GM21619 (cell line): ENCODE measurements around the gene HKDC1.
"Not testable (repeated sequence)": the region's sequence is repeated elsewhere in the genome, so short reads cannot be mapped to it uniquely, and the experiment has no call there.

Experiments used
- ATAC-seq: cut with Tn5 transposase; IDR thresholded peaks from one replicate; pipeline ENCODE4 v1.9.1; 2021; ENCODE audit not compliant: unreplicated experiment

The HKDC1 gene, protein sequence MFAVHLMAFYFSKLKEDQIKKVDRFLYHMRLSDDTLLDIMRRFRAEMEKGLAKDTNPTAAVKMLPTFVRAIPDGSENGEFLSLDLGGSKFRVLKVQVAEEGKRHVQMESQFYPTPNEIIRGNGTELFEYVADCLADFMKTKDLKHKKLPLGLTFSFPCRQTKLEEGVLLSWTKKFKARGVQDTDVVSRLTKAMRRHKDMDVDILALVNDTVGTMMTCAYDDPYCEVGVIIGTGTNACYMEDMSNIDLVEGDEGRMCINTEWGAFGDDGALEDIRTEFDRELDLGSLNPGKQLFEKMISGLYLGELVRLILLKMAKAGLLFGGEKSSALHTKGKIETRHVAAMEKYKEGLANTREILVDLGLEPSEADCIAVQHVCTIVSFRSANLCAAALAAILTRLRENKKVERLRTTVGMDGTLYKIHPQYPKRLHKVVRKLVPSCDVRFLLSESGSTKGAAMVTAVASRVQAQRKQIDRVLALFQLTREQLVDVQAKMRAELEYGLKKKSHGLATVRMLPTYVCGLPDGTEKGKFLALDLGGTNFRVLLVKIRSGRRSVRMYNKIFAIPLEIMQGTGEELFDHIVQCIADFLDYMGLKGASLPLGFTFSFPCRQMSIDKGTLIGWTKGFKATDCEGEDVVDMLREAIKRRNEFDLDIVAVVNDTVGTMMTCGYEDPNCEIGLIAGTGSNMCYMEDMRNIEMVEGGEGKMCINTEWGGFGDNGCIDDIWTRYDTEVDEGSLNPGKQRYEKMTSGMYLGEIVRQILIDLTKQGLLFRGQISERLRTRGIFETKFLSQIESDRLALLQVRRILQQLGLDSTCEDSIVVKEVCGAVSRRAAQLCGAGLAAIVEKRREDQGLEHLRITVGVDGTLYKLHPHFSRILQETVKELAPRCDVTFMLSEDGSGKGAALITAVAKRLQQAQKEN

DNA sequence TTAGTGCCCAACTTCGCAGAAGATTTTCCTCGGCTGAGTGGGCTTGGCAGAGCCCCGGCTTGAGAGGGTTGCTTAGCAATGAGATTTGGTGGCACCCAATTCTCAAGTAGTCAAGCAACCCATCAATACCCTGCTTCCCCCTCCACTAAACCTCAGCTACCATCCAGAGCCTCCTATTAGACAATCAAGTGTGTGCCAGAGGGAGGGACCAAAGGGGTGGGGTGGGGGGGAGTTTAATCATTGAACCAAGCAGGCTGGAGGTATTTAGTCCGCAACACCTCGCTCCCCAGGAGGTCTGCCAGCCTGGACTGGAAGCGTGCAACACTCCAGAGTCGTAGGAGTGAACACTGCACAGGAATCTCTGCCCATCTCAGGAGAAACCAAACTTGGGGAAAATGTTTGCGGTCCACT is at the start of gene HKDC1:
Gene HKDC1, plus strand, starts transcription at position 292 of the 411 bp plus-strand sequence. Its CDS starts 104 bp downstream, at position 396.
- no peak for ATAC-seq

DNA sequence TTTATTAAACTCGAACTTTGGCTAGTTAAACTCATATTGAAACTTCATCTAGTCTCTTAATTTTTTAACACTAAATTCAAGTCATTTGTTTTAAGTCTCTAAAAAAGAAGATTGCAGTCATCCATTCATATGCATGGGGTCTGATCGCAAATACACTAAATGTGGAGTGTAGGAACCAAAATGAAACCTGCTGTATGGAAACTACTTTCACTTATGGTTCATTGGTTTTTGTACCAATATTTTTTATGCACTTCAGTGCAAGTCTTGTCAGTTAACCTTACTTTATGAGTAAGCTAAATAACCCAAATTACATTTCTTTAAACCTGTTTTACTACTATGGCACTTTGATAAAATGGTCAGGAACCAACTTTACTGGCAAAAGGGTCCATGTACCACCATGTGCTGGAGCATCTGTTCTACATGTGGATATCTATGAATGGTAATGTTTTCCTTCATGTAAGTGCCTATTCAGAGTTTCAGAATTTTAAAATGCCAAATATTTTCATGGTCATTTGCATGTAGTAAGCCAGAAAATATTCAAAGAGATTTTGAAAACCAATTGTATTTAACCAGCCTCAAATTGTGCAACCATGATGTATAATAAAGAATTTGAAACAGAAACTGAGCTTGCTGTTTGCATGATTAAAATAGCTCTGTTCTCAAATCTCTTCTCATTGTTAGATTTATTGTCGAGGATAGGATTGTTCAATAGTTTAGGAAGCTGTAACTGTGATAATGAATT is 47.7 kb upstream of the HKDC1 start:
- ATAC-seq: no peak

DNA sequence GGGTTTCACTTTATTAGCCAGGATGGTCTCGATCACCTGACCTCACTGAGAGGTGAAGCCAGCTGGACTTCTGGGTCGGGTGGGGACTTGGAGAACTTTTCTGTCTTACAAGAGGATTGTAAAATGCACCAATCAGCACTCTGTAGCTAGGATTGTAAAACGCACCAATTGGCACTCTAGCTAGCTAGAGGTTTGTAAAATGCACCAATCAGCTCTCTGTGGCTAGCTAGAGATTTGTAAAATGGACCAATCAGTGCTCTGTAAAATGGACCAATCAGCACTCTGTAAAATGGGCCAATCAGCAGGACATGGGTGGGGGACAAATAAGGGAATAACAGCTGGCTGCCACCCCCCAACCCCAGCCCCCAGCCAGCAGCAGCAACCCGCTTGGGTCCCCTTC is 44.8 kb upstream of the HKDC1 start:
- not testable (repeated sequence) for ATAC-seq

DNA sequence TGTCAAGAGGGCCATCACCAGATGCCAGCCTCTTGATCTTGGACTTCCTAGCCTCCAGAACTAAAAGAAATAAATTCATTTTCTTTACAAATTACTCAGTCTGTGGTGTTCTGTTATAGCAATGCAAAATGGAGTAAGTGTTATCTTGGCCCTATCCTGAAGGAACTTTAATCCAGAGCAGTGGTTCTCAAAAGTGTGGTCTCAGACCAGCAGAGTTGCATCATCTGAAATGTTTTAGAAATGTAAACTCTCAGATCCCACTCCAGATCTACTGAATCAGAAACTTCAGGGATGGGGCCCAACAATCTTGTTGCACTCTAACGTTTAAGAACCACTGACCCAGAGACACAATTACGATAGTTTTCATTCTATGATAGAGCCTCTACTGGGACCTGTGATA is 43.3 kb upstream of the HKDC1 start:
- no peak for ATAC-seq

DNA sequence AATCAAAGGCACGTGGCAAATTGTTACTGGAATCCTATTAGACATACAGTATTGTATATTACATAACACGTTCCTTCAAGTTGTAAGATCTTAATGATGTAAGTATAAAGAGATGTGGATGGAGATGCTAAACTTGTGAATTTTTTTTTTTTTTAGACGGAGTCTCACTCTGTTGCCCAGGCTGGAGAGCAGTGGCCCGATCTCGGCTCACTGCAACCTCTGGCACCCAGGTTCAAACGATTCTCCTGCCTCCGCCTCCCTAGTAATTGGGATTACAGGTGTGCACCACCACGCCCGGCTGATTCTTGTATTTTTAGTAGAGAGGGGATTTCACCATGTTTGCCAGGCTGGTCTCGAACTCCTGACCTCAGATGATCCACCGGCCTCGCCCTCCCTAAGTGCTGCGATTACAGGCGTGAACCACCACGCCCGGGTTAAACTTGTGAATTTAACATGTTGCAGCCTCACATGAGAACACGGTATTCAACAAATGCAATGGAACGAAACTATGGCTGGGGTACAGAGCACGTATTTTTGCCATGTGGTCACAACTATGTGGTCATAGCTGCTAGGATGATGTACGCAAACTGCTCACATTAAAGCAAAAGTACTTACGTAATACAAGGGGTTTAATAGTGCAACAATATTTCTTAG is 40.9 kb upstream of the HKDC1 start:
- peak; percentile 12 for ATAC-seq

DNA sequence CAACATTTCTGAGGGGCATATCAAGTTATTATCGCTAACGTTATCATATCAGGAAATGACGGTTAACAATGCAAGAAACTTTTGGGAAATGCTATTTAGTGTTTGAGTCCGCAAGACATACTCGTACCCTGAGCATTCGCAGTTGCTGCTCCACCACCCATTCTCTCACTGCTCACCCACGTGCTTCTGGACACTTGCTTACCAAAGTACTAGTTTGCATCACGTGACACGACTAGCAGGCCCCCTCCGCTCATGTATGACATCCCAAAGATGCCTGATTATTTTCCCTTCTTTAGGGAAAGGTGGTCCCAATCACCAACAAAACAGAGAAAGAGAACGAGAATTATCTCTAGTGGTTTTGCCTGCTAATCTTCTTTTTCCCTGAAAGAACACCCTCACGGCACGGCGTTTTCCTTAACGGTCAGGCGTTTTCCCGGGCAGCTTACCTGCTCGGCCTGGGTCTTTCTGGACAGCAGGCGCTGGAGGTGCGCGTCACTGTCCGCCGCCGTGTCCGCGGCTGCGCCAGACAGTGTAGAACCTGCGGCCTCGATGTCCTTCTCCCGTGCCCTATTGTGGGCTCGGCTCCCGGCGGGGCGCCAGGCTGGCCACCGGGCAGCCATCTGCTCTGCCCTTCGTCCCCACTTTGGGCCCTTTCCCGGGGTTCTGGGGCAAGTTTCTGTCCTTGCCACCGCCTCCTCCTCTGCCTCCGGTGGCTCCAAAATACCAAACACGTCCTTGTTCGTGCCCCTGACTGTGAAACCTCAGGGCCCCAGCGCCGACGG is 40.2 kb upstream of the HKDC1 start, which contains the start of gene SUPV3L1:
Gene SUPV3L1, plus strand, starts transcription at position 492 of the 782 bp plus-strand sequence. Its CDS starts 58 bp downstream, at position 550.
- peak; percentile 82 for ATAC-seq

DNA sequence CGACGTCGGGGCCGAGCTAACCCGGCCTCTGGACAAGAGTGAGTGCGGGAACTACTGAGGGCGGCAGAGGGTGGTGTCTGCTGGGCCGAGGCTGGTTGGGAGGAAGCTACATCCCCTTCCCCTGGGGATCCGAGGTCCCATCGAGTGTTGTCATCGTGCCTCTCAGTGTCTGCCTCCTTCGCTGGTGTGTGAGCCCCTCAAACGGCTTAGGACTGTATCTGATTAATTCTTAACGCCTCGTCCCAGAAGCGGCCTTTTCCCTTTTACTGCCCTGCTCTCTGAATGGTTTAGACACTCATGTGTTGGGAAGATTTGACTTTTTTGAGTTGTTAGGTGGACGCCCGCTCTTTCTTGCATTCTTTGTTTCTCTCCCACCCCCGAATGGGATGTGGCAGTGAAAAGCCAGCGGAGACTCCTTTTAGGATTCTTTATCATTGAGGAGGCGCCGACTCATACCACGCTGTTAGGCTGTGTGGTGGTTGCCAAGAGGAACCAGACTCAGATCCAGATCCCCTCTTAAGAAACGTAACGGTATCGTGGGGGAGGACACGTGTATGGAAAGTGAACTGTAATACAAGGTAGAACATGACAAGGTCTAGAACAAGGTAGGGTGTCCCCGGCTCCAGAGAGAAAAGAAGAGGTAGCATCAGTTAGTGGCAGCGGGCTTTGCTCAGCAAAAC is 39.5 kb upstream of the HKDC1 start:
- peak; percentile 33 for ATAC-seq

DNA sequence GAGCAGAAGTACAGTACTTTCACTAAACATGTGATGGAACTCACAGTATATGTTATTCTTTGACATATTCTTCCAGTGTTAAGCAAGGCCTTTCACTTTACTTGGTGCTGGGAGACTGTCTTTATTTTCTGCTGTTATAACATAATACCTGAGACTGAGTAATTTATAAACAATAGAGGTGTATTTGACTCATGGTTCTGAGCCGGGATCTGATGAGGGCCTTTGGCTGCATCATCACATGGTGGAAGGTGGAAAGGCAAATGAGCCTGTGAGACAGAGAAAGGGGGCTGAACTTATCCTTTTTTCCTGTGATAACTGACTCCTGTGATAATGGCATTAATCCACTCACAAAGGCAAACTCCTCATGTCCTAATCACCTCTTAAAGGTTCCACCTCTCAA is 38.7 kb upstream of the HKDC1 start:
- no peak for ATAC-seq

DNA sequence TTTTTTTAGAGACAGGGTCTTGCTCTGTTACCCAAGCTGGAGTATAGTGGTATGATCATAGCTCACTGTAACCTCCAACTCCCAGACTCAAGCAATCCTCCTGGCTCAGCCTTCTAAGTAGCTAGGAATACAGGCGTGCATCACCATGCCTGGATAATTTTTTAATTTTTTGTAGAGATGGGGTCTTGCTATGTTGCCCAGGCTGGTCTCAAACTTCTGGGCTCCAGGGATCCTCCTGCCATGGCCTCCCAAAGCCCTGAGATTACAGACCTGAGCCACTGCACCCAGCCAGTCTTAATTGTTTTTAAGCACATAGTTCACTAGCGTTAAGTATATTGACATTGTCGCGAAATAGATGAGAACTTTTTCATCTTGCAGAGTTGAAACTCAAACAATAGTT is 38.1 kb upstream of the HKDC1 start:
- no peak for ATAC-seq

DNA sequence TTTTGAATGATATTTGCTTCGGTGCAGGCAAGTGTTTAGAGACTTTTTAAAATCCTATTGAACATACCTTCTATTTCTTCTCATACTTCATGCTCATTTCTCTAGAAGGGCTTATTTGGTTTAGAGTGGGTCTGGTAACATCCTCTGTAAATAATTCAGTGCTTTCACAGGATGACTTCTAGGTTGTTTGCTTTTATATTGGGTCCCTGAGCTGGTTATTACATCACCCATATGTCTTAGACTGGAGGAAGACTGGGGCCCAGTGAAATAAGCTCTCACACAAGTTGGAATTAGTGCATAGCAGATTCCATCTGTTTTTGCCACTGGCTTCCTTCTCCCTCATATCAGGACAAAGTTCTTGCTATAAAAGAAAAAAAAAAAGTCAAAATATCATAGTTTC is 33.6 kb upstream of the HKDC1 start:
- ATAC-seq: no peak

DNA sequence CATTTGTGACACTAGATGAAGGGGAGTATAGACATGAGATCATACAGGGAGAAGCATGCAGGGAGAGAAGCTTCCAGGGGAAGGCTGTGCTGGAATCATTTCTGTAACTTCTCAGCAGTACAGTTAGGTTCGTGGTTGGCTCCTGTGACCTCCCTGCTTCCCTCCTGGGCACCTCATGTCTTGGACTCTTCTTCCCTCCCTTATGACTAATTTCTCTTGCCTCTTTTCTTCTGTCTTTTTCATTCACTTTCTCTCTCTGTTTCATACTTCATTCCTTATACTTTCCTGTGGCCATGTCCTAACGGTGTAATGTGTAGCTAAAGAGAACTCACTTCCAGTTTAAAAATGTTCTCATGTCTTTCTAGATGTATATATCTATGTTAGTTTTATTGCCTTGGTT is 19.1 kb upstream of the HKDC1 start:
- ATAC-seq: no peak

DNA sequence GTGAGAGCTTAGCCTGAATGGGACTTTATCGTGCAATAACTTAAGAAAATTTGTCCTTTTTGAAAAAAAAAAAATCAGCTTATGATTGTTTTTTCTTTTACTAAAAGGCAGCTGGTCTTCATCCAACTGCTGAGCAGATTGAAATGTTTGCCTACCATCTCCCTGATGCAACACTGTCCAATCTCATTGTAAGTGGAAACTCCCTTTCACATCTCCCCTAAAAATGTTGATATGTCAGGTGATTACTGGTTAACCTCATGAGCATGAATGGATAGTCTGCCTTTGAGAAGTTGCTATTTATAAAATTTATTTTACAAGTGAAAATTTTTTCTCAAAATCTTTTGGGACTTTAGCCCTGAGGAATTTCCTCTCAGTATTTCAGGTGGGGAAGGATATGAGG is 17.8 kb upstream of the HKDC1 start:
- no peak for ATAC-seq

DNA sequence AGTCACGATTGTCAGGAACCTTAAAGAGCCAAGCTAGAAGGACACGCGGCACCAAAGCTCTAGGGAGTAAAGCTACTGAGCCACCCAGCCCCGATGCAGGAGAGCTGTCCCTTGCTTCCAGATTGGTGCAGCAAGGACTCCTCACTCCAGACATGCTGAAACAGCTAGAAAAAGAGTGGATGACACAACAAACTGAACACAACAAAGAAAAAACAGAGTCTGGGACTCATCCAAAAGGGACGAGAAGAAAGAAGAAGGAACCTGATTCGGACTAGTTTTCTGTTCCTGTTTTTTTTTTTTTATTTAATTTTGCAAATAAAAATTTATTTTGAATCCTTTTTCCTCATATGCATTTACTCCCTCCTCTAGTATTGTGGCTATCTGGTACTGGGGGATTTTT is 11.4 kb upstream of the HKDC1 start:
- ATAC-seq: no peak

DNA sequence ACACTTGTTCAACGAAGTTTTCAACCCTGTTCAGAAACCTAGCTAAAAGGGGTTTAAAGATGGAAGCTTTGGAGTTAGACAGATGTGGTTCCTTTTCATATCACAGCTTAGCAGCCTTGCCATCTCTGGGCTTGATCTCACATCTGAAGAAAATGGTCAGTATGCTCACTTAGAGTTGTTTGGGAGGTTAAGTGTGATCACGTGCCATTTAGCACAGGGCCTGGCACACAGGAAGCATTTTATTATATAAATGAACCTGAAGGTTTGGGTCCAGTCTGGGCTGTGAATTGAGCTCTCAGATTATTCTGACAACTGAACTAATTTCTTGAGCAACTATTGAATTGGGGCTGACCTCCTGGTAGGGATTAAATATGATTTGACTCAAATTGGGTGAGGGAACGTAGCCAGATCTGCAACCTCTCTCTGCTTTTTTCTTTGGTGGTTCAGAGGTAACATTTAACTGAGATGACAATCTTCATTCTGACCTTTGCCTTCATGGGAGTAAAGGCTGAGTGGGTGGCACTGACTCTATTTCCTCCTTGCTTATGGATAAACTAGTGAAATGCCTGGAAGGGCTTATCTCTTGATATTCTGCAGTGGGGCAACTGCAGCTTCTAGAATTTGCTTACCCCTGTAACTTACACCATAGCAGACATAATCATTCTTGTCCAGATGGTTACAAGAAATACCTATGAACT is 10.2 kb upstream of the HKDC1 start:
- no peak for ATAC-seq

DNA sequence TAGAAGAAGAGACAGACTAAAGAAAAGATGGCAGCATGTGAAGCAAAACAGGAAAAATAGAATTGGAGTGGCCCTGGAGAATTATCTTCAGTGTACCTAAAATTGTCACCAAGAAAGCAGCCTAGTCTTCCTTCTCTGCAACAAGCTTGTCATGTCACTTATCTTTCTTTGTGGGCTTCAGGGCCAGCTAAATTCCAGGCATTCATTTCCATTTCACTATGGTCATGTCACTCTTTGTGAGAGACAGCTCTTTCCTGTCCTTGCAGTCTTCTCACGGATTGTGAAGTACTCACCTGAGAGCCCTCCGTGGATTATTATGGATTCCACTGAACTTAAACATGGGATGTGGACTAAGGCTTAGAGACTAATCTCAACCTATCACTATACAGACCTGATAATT is 9.0 kb upstream of the HKDC1 start:
- no peak for ATAC-seq

DNA sequence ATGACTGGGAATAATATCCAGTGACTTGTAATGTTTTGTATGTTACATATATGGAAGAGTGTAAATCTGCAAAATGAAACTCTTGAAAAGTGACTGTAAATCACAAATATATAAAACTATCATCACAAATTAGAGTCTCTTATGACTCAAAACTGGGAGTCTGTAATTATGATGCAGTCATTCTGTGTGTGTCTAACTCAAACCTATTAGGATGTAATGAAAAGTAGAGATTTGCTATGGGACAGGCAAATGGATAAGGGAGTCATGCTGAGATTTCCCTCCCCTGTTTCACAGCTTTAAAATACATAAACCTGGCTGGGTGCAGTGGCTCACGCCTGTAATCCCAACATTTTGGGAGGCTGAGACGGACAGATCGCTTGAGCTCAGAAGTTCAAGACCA is 8.6 kb upstream of the HKDC1 start:
- ATAC-seq: no peak

DNA sequence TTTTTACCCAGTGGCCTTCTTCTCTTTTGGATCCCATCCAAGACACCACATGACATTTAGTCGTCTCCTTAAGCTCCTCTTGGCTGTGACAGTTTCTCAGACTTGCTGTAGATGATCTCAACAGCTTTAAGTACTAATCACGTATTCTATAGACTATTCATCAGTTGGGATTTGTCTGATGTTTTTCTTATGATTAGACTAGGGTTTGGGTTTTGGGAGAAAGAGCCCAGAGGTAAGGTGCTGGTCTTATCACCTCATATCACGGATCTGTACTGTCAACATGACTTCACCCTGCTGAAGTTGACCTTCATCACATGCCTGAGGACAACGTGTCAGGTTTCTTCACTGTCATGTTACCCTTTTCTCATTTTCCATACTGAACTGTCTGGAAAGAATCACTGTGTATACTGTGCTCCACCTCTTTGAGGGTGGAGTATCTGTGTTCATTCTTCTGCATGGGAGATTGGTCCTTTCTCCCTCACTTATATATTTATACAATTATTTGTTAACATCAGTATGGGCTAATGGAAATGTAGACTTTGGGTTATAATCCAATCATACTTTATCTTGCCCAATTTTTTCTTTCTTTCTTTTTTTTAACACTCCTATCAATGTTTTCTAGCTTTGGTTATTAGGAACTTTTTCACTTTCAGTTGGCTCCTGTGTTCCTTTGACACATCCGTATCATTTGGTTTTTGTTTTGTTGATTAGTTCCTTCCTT is 6.4 kb upstream of the HKDC1 start:
- ATAC-seq: no peak

DNA sequence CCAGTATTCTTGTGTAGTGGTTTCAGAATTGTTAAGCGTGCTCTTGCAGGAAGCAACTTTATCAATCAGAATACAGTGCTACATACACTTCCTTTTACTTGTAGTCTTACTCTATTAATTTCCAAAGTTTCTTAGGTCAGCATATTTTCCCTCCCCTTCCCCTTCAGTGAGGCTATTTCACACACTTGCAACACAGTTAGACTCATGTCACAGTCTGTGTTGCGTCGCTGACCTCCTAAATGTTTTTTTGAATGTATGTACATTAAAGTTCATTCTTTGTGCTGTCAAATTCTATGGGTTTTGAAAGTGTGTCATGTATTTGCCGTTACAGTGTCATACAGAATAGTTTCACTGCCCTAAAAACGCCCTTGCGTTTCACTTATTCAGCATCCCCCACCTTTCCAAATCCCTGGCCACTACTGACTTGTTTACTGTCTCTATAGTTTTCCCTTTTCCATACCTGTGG is 5.4 kb upstream of the HKDC1 start:
- no peak for ATAC-seq
